Stimulated activated CD4-positive, alpha-beta T cell treated with anti-CD3 and anti-CD28 coated beads, TNF-alpha, amount 100 ng/mL, for 48 hours (primary cell): ENCODE measurements around the gene CCR3.

ENCODE experiments used
- DNase-seq, 3 donors: peaks; one replicate each; pipeline ENCODE4 v3.0.0-alpha.2; 2020; ENCODE audit warnings: low read depth in 3 of 3

Gene CCR3

DNA sequence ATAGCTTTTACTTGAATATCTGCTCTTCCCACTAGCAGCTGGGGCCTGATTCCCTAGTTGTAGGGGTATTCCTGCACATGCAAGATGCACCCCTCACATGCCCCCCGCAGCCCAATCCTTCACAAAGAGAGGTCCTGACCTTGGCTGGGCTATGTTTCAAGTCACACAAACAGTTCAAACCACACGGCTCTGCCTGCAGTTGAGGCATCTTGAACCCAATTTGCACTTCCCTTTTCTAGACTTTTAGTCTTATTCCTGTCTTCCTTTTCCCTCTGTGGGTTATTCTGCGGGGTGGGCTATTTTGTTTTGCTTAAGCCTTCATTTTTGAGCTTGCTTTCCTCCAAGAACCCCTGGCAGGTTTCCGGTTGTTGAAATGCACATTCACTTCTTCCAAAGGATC, 20.9 kb upstream of the CCR3 start:
- DNase-seq = no peak

GRCh38 chr3:46221938-46222337, 20.3 kb upstream of the CCR3 start:
- no peak for DNase-seq

GRCh38 chr3:46222435-46223161, 19.7 kb upstream of the CCR3 start:
- no peak for DNase-seq

- DNase-seq = no peak
These were observed 13.7 kb upstream of the CCR3 start for GRCh38 chr3:46228260-46229242.

DNA sequence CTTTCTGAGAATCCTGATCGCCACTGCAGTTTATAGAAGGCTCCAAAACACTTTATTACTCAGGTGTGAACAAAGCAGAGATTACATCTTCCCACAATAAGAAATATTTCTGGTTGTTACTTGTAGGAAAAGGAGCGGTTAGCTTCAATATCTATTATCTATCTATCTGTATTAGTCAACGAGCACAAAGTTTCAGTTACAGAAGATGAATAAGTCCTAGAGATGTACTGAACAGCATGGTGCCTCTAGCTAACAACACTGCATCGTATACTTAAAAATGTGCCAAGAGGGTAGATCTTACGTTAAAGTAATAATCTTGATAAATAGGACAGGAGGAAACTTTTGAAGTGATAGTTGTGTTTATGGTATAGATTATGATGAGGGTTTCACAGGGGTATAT, 10.9 kb upstream of the CCR3 start:
- DNase-seq = no peak

- DNase-seq = no peak
These were observed 9.1 kb upstream of the CCR3 start for GRCh38 chr3:46233194-46233593.

DNA sequence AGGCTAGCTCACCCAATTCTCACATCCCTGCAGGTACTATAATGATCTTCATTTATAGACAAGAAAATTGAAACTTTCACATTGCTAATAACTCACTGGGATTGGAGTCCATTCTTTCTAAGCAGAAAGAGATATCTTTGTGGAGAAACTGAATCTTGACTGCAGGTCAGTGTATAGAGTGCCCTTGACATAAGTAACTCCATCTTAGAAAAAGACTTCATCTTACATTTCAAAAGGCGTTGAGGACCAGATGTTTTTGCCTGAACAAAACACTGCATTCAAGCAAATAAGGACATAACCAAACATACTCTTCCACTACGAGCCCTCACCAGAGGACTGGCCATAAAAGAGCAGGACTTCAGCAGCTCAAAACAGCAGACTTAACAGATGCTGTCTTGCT, 6.8 kb upstream of the CCR3 start:
- DNase-seq = no peak

DNA sequence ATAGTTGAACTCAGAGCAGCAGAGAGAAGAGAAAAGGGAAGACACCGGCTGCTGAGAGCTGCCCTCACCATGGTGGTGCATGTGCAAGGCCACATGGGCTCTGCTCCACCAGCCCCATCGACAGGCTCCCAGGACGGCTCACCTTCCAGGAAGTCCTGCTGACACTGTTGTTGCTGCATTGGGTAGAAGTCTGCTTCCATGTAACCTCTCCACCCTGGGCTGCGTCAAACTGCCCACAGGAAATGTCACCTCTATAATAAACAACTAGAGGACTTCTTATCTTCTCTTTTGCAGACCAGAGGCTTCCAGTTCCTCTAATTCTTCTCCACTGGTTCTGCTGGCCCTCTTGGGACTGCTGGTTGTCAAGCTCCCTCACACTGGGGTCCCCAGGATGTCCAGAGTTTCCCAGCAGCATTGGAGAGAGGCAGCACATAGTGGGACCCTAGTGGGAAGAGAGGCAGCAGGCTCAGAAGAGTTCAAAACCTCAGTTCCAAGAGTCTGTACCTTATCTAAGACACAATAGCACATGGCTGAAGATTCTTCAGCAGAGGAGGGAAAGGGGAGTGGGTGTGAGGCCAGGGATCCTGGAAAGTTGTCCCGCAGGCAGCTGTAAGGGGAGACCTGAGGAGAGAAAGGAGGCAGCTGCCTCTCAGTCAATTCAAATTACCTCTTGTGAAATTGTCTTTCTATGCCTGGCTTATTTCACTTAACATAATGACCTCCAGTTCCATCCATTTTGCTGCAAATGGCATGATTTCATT, 5.8 kb upstream of the CCR3 start:
- DNase-seq = no peak

DNA sequence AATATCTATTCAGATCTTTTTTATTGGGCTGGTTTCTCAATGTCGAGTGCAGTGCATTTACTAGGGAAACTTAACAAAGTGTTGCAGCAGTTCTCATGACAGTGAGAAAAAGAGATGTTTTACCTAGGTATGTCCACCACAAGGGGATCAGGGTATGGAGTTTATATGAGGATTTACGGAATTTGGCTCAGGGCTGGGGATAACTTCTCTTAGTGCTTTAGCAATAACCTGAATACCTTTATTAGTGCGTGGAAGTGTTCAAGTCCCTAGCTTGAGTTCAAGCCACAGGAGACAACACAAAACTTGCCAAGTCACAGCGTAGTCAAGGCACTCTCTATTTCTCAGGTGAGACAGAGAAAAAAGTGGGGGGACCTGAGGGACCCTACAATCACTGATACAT, 3.9 kb upstream of the CCR3 start:
- no peak for DNase-seq

GRCh38 chr3:46239301-46239938, 2.8 kb upstream of the CCR3 start:
- no peak for DNase-seq

DNA sequence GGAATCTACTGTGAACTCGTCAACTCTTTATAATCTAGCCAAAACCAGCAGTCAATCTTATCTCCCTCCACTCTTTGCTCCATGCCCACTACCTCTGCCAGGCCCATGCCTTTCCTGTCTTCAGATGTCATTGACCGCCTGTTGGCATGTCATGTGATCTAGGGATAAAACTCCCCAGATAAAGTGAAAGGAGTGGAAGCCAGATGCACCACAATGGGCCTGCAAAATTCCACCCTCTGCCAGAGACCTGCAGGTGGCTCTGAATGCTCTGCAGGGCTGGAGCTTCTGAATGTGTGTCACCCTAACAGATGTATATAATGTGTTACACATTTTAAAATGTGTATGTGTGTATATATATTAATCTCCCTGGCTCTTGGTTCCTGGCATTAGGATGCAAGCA, 2.3 kb upstream of the CCR3 start:
- DNase-seq = no peak

GRCh38 chr3:46243560-46243959, 1.3 kb downstream of the CCR3 start:
- DNase-seq = no peak

- no peak for DNase-seq
These were observed 2.9 kb downstream of the CCR3 start for GRCh38 chr3:46245146-46245545.

- no peak for DNase-seq
These were observed 10.7 kb downstream of the CCR3 start for GRCh38 chr3:46252980-46253379.

DNA sequence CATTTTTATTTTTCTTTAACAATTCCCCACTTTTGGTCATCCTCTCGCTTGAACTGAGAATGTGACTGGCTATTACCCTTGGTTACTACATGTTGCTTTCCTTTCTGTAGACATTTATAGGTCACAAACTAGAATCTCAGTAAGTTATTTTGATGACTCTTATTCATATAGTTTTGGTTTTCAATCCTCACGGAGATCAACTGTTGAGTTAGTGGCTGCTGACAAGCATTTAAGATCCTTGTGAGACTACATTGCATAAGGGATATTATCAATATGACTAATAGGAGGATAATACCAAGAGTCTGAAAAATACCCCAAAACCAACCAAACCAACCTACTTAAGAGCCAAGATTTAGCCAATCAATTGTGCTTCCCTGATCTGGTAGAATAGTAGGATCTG, 16.3 kb downstream of the CCR3 start:
- no peak for DNase-seq

GRCh38 chr3:46261926-46262594, 19.8 kb downstream of the CCR3 start:
- no peak for DNase-seq

- DNase-seq = no peak
These were observed 21.7 kb downstream of the CCR3 start for GRCh38 chr3:46264002-46264401.

DNA sequence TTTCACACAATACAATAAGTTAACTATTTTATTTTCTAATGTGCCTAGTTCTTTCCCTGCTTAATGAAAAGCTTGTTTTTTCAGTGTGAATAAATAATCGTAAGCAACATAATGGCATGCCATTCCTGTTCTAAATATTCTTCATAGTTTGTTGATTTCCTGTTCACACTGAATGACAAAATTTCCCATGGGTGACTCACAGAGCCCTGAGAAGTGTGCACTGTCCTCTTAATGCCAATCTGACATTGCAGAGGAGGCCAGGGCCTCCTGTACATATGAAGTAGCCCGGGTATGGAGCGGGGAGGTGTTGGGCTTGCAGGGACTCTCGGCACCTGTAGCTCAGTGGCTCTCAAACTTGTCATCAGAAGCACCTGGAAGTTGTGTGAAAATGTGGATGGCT, 24.3 kb downstream of the CCR3 start:
- DNase-seq = no peak

GRCh38 chr3:46269556-46269955, 27.3 kb downstream of the CCR3 start:
- DNase-seq = no peak

DNA sequence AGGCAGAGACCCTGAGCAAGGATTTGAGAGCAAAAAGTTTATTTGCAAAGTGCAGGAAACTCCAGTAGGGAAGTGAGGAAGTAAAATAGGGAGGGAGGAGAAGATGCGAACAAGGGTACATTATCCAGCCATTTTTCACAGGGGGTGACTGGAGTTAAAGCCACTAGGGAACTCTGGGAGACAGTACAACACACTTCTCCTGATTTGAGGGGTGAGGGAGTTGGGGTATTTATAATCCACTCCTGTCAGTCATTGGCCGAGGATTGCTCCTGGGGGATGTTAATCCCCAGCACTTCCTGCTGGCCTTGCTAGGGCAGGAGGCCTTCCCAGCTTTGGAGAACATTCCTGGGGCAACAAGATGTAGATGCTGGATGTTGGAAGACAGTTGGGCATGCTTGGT, 28.2 kb downstream of the CCR3 start:
- DNase-seq = no peak

- DNase-seq = no peak
These were observed 29.0 kb downstream of the CCR3 start for GRCh38 chr3:46271209-46271745.
